GM12874 (cell line): ENCODE data around the gene PRDM2.

Experiments used
- TF ChIP-seq, protein P1 (sequence below): IDR thresholded peaks from 2 replicates; pipeline ENCODE4 v1.5.1; 2011; ENCODE audit warnings: low read depth, mild to moderate bottlenecking, control low read depth, low read length, moderate library complexity; ENCODE audit not compliant: insufficient read depth

PRDM2 gene

DNA sequence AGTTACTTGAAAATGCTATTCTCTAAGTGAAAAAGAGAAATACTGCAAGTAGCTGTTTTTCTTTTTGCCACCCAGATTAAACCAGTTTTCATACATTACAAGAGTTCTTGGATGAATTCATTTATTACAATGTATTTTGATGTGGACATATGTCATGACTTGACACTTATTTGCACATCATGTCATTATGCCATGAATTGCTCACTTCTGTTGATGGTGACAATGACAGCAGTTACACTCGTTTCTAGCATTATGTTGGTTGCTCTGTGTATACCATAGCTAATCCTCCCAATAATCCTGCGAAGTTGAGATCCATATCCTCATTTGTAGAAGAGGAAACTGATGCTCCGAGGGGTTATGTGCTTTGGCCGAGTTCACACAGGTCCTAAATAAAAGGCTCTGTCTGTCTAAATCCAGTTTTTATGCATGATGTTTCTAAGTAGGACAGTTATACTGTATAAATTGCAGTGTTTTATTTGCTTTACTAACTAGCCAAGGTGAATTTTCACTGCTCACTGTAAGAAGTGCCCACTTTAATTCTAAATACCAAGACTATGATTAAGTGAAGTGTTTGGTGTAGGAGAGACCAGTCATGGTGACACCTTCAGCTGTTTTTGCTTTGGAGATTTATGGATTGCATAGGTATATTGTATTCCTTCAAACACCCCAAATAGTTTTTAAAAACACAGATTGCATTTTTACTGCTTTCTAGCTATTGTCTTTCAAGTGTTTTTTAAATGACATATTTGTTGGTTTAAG lies 56.7 kb downstream of the PRDM2 start:
- TF ChIP-seq, protein P1, sequence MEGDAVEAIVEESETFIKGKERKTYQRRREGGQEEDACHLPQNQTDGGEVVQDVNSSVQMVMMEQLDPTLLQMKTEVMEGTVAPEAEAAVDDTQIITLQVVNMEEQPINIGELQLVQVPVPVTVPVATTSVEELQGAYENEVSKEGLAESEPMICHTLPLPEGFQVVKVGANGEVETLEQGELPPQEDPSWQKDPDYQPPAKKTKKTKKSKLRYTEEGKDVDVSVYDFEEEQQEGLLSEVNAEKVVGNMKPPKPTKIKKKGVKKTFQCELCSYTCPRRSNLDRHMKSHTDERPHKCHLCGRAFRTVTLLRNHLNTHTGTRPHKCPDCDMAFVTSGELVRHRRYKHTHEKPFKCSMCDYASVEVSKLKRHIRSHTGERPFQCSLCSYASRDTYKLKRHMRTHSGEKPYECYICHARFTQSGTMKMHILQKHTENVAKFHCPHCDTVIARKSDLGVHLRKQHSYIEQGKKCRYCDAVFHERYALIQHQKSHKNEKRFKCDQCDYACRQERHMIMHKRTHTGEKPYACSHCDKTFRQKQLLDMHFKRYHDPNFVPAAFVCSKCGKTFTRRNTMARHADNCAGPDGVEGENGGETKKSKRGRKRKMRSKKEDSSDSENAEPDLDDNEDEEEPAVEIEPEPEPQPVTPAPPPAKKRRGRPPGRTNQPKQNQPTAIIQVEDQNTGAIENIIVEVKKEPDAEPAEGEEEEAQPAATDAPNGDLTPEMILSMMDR: no peak

DNA sequence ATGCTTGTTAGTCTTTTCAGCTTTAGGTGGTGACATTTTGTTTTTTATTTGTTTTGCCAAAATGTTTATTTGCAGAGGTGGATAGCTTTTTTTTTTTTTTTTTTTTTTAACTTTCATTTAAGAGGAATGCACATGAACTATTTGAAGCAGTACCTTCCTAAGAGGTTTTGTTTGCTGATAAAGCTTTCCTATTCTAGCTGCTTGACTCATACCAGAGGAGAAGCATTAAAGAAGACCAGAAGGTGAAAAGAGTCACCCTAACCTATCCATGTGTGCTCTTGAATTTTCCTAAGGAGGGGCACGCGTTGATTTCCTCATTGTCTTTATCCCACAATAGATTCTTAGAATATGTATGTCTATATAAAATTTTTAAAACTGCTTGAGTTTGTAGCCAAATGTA lies 57.7 kb downstream of the PRDM2 start:
- TF ChIP-seq, protein P1: no peak

DNA sequence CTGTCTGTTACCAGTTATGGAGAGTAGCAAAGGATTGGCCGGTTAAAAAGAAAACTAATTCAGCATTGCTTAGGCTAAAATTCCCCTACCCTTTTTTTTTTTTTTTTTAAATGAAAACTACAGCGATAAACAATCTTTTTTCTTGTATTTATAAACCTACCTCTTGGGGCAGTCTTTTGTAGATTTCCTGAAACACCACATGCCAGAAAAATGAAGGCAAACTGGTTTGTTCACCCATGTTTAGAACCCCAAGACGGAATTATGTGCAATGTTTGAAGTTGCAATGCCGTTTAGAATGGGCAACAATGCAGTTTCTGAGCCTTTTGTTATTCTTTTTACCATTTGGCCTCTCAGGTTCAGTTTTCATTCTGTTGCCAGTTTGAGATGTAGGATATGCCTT lies 59.1 kb downstream of the PRDM2 start:
- TF ChIP-seq, protein P1: no peak

DNA sequence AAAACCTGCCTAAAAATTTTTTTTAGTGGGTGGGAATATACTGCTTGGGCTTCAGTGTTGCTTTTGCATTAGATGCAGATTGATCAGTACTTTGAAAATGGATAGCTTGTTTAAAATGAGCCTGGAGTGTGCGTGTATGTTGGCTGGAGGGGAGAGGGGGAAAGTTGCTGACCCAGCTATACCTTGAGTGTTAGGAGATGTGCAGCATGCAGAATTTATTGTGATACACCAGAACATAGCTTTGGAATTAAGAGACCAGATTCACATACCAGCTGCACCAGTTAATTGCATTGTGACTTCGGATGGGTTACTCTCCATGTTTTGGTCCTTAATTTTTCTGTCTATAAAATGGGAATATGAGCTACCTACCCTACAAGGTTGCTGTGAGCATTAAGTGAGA lies 60.4 kb downstream of the PRDM2 start:
- TF ChIP-seq, protein P1: no peak

- TF ChIP-seq, protein P1: no peak
Measured at GRCh38 chr1:13760921-13761320, 60.9 kb downstream of the PRDM2 start.

- TF ChIP-seq, protein P1: no peak
Measured at GRCh38 chr1:13761883-13762282, 61.9 kb downstream of the PRDM2 start.

DNA sequence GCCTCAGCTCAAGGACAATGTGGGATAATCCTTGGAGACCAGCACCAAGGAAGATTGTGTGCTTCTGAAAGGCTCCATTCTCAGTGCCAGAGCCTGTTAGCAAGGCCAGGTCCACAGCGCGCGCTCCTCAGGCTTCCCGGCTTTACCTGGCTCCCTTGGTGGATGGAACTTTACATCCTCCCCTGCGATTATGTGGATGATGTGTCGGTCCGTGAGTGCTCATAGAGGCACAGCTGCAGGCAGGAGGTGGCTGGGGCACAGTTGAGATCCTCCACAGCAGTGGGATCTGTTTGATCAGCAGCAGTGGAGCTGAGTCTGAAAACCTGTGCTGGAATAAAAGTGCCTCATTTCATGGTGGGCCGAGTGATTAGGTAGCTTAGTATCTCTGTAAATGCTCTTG lies 62.7 kb downstream of the PRDM2 start:
- TF ChIP-seq, protein P1: no peak

DNA sequence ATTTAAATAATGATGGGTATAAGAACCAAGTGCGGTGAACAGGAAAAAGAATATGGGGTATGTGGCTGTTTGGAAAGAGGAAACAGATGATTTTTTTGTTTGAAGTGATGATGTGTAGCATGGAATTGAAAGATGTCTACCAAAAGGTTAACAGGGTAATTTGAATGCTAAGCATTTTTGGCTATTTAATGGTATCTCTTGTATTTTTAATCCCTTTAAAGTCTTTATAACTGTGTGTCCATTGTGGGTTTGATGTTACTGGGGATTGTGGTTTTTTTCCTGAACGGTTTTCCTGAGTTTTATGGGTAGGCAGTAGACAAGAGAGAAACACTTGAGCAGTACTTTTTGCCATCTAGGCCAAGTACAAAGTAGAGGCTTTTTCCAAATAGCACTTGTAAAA lies 63.2 kb downstream of the PRDM2 start:
- TF ChIP-seq, protein P1: no peak
